ENCODE measurements around the gene CBLB. TPM values are rescaled to one million over a fixed set of nuclear protein-coding genes. Genes with fewer than 3 reads are reported as not detected.

Gene CBLB
- total RNA-seq, 2 donors from 2014 or later, result 20.2 to 34.5 TPM

DNA sequence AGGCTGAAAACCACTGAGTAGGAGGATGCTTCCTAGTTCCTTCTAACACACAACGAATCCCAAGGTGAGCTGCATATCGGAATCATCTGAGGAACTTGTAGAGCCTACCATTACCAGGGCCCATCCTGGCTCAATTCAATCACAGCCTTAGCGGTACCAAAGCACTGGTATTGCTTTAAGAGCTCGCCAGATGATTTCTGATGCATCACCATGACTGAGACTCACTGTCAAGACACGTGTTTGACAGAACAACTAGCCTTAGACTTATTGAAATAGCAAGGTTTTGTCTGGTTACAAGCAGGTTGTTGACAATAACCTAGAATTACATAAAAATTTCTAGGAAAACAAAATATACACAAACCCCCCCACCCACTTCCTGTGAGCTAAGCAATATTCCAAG lies 68.5 kb downstream of the CBLB start:
- Histone ChIP-seq H3K9ac (ENCODE audit: low read depth in 2 of 2, low read length in 2 of 2) (no peak overlapping the region), H3K9me3 (no peaks in the 10 kb centered on the region), H3K4me1 (no peaks in the 10 kb centered on the region), H3K27me3 (no peaks in the 10 kb centered on the region), H3K36me3 (no peaks in the 10 kb centered on the region), H3K4me3 (no peak overlapping the region), H3K27ac (no peak overlapping the region)
- intact Hi-C loops (cut with DNase I), result no loop called here
- TF ChIP-seq, protein P1, sequence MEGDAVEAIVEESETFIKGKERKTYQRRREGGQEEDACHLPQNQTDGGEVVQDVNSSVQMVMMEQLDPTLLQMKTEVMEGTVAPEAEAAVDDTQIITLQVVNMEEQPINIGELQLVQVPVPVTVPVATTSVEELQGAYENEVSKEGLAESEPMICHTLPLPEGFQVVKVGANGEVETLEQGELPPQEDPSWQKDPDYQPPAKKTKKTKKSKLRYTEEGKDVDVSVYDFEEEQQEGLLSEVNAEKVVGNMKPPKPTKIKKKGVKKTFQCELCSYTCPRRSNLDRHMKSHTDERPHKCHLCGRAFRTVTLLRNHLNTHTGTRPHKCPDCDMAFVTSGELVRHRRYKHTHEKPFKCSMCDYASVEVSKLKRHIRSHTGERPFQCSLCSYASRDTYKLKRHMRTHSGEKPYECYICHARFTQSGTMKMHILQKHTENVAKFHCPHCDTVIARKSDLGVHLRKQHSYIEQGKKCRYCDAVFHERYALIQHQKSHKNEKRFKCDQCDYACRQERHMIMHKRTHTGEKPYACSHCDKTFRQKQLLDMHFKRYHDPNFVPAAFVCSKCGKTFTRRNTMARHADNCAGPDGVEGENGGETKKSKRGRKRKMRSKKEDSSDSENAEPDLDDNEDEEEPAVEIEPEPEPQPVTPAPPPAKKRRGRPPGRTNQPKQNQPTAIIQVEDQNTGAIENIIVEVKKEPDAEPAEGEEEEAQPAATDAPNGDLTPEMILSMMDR (IDR thresholded peaks at IDR 0.05), result no peak
- no peak for DNase-seq

DNA sequence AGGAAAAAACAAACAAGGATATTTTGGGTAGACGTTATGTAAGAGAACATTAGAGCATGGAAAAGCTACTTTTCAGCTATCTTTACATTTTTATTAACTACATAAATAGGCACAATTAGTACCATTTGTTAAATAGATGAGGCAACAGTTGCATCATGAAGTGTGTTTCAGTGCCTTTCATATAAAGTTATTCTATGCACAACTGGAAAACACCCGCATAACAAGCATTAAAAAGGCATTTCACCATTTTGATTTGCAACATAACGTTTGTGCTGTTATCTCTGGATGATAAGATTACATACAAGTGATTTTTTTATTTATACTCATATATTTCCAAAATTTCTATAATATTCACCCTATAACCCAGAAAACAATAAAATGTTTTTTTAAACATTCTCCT lies 69.5 kb downstream of the CBLB start:
- no peaks in the 10 kb centered on the region for H3K36me3 ChIP-seq
- no peak overlapping the region for H3K27ac ChIP-seq
- H3K27me3 ChIP-seq, result no peaks in the 10 kb centered on the region
- no peak overlapping the region for H3K9ac ChIP-seq (ENCODE audit: low read depth in 2 of 2, low read length in 2 of 2)
- no peaks in the 10 kb centered on the region for H3K4me1 ChIP-seq
- TF ChIP-seq, protein P1 (IDR thresholded peaks at IDR 0.05), result no peak
- DNase-seq, result no peak
- H3K9me3 ChIP-seq, result no peaks in the 10 kb centered on the region
- H3K4me3 ChIP-seq, result no peak overlapping the region
- intact Hi-C loops (cut with DNase I), result no loop called here

DNA sequence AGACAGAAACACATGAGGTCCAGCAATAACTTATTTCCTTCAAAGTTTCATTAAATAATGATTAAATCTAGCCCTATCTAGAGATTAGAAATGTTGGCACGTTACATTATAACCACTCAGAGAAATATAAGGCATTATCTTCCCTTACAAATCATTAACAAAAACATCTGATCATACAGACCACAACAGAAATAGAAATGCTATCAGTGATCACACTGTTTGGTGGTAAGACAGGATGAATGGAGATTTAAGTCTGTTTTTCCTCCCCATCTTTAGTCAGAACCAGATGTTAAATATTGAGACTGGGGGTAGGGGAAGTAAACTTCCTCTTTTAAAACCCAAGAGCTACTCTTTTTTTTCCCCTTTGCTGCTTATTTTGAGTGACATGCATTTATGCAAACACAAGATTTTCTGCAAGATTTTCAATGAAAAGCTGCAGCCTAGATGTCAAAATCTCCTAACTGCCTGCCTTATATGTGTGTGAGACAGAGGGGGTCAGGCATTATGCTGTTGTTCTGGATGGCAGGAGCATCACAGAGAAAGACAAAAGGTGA lies 70.4 kb downstream of the CBLB start:
- DNase-seq, result no peak
- no peak overlapping the region for H3K27ac ChIP-seq

DNA sequence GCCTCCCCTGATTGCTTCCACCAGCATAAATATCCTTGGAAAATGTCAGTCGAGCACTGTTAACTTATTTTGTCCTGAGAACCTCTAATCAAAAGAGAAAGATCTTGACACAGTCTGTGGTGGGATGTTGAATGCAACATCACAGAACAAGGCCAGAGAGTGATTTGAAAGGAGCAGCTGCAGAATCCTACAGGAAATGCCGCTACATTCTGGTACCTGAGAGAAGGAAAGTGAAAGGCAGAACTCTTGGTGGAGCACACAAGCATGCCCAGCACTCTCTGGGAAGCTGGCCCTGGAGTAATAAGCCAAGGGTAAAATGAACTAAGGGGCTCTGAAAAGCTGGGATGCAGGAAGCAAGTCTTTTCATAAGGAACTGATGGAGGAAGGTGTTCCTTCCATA lies 75.8 kb downstream of the CBLB start:
- DNase-seq, result no peak
- Histone ChIP-seq H3K9ac (ENCODE audit: low read depth in 2 of 2, low read length in 2 of 2) (no peak overlapping the region), H3K27ac (no peak overlapping the region), H3K4me1 (no peaks in the 10 kb centered on the region), H3K4me3 (no peak overlapping the region), H3K27me3 (no peaks in the 10 kb centered on the region), H3K9me3 (no peaks in the 10 kb centered on the region), H3K36me3 (no peaks in the 10 kb centered on the region)
- intact Hi-C loops (cut with DNase I), result no loop called here
- TF ChIP-seq, protein P1 (IDR thresholded peaks at IDR 0.05), result no peak

More for the DNA sequence above, 70.4 kb downstream of the CBLB start:
- no peaks in the 10 kb centered on the region for H3K27me3 ChIP-seq
- no peak overlapping the region for H3K4me3 ChIP-seq
- no peaks in the 10 kb centered on the region for H3K36me3 ChIP-seq
- intact Hi-C loops (cut with DNase I), result no loop called here
- H3K9ac ChIP-seq (ENCODE audit: low read depth in 2 of 2, low read length in 2 of 2), result no peak overlapping the region
- H3K9me3 ChIP-seq, result no peaks in the 10 kb centered on the region
- no peaks in the 10 kb centered on the region for H3K4me1 ChIP-seq
- TF ChIP-seq, protein P1 (IDR thresholded peaks at IDR 0.05), result no peak

DNA sequence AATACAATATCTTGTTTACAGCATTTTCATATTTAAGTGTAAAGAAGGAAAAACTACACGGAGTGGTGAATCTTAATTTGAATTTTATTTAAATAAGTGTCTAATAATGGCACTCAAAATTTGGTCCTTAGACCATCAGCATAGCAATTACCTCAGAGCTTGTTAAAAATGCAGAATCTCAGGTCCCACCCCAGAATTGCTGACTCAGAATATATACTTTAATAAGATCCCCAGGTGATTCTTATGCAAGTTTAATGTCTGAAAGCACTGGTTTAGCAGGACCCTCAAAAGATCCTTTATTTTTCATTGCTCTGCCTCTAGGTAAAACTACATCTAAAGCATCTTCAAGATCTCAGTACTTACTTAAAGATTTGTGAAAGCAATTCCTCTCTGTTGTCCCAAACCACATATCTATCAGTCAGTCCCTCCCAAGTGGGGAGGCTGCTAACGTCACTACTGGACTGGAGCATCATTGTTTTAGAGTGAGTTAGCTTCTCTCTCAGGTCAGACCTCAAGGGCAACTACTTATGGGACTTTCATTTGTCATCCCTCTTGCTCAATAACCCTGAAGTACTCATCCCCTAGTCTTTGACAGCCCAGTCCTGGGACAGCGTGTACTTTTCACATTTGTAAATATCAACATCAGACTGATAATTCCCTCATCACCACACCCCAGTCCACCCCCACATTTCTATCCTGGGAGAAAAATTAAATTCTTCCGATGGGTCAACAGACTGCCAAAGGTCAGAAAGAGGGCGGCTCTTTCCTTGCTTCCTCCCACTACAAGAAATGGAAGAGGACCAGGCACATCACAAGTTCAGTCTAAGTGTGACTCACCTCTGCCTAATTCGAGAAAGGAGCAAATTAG lies 76.7 kb downstream of the CBLB start:
- Histone ChIP-seq H3K9ac (ENCODE audit: low read depth in 2 of 2, low read length in 2 of 2) (no peak overlapping the region), H3K36me3 (no peaks in the 10 kb centered on the region), H3K27me3 (no peaks in the 10 kb centered on the region), H3K4me1 (no peaks in the 10 kb centered on the region), H3K27ac (no peak overlapping the region), H3K9me3 (no peaks in the 10 kb centered on the region), H3K4me3 (no peak overlapping the region)
- intact Hi-C loops (cut with DNase I), result no loop called here
- TF ChIP-seq, protein P1 (IDR thresholded peaks at IDR 0.05), result no peak
- DNase-seq, result peak; percentile 27

Data from colonic mucosa (tissue), 4 donors.